Measurements from ENCODE around the gene PKP3.

The PKP3 gene

DNA sequence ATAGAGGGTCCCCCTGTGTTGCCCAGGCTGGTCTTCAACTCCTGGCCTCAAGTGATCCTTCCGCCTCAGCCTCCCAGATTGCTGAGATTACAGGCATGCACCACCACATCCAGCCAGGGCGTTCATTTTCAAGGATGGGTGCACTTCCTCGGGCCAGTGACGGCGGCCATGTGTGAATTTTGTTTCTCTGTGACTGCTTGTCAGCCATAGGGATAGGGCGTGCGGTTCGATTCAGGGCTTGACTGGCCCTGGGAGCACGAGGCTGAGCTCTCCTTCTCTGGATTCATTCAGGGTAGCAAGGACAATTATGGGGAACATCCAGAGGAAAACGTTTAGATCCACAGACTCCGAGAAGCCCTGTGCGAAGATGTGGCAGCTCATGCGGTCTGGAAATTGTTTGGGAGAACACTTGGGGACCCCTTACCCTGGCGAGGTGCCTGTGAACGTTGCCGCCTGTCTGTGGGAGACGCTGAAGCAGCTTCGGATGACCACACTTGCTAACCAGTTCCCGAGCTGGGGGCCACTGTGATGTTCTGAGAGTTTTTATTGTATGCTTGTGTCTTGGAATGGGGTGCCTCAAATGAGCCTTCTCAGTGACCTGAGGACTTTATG, 59.0 kb downstream of the PKP3 start:
- TF ChIP-seq, protein P1, sequence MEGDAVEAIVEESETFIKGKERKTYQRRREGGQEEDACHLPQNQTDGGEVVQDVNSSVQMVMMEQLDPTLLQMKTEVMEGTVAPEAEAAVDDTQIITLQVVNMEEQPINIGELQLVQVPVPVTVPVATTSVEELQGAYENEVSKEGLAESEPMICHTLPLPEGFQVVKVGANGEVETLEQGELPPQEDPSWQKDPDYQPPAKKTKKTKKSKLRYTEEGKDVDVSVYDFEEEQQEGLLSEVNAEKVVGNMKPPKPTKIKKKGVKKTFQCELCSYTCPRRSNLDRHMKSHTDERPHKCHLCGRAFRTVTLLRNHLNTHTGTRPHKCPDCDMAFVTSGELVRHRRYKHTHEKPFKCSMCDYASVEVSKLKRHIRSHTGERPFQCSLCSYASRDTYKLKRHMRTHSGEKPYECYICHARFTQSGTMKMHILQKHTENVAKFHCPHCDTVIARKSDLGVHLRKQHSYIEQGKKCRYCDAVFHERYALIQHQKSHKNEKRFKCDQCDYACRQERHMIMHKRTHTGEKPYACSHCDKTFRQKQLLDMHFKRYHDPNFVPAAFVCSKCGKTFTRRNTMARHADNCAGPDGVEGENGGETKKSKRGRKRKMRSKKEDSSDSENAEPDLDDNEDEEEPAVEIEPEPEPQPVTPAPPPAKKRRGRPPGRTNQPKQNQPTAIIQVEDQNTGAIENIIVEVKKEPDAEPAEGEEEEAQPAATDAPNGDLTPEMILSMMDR (IDR thresholded peaks at IDR 0.05; ENCODE audit: borderline replicate concordance, insufficient read depth, low read depth, low read length): no peak
- no peak overlapping the region for H3K4me3 ChIP-seq (ENCODE audit: low read depth, low read length)

DNA sequence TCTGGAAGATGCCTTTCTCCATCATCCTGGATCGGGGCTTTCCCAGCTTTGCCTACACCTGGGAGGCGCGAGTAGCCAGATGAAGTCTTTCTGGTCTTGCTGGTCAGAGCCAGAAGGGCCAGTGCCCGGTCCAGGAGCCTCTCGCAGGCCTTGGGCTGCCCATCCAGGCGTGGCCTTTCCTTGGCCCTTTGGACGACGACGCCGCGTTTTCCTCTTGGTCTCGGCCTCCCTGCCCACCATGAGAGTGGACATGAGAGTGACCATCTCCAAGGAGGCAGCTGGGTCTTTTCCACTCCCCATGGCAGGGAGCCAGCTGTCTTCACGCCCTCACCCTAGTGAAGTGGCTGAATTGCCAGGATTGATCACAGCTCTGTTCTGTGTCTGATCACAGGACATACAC, 59.6 kb downstream of the PKP3 start:
- H3K4me3 ChIP-seq (ENCODE audit: low read depth, low read length): no peak overlapping the region
- TF ChIP-seq, protein P1 (IDR thresholded peaks at IDR 0.05; ENCODE audit: borderline replicate concordance, insufficient read depth, low read depth, low read length): no peak

DNA sequence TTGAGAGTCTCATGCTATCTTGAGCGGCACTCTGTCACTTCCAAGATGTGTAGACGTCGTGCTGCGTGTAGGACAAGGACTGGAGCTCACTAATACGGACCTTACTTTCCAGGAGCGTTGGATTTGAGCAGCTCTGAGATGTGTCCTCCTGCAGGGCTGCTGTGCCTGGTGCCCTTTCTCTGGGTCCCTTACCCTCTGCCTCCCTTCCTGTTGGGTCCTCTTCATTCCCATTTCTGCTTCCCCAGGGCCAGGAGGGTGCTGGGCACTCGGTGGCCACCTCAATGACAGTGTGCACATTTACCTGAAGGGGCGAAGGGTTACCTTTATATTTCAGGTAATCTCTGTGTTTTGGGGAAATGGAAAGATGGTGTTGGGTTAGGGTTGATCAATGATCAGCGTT, 60.0 kb downstream of the PKP3 start:
- H3K4me3 ChIP-seq (ENCODE audit: low read depth, low read length): no peak overlapping the region
- TF ChIP-seq, protein P1 (IDR thresholded peaks at IDR 0.05; ENCODE audit: borderline replicate concordance, insufficient read depth, low read depth, low read length): no peak
